H1 (cell line): ENCODE measurements around the gene LAMC3. TPM values are rescaled to one million over a fixed set of nuclear protein-coding genes. Genes with fewer than 3 reads are reported as not detected.

Experiments used
- CTCF ChIA-PET: fragments of 300-600 bp; sonication (Branson Sonifier 250); formaldehyde crosslinking; loops from one replicate; lab custom pipeline; 2021; ENCODE audit not compliant: partially characterized antibody; lab: Charles Lee
- POLR2A ChIA-PET: fragments of 300-600 bp; sonication (Branson Sonifier 250); formaldehyde crosslinking; loops from one replicate; lab custom pipeline; 2021; ENCODE audit warnings: inconsistent platforms; ENCODE audit not compliant: partially characterized antibody; lab: Charles Lee
- DNase-seq, 2 experiments: peaks; one replicate each; pipeline versions ENCODE4 v3.0.0 to v3.0.0-alpha.2; 2010 to 2022; ENCODE audit warnings: low spot score in 2 of 2, low read depth in 1 of 2, mixed read lengths in 1 of 2
- FAIRE-seq: peaks from 2 replicates; lab custom pipeline; 2011; peaks lifted over from hg19 to GRCh38; lab: Jason Lieb, UNC
- H2AFZ ChIP-seq: 2 replicates; pipeline ENCODE4 v1.8.1; 2012; ENCODE audit warnings: low read length, inconsistent platforms
- H2AK5ac ChIP-seq: 2 replicates; pipeline ENCODE4 v1.6.1; 2013; ENCODE audit warnings: low read depth, low read length
- H2BK120ac ChIP-seq: replicated peaks from 2 replicates; pipeline ENCODE3; 2013; ENCODE audit warnings: low read depth, low read length, inconsistent platforms
- H2BK12ac ChIP-seq: 2 replicates; pipeline ENCODE4 v1.6.1; 2013; ENCODE audit warnings: low read depth, low read length
- H2BK15ac ChIP-seq: 2 replicates; pipeline ENCODE4 v1.6.1; 2013; ENCODE audit warnings: low read length
- H2BK20ac ChIP-seq: 2 replicates; pipeline ENCODE4 v1.6.1; 2013; ENCODE audit warnings: low read length
- H2BK5ac ChIP-seq: 2 replicates; pipeline ENCODE4 v1.6.1; 2013; ENCODE audit warnings: low read depth, low read length
- H3K14ac ChIP-seq: 2 replicates; pipeline ENCODE4 v1.6.1; 2013; ENCODE audit warnings: inconsistent platforms; ENCODE audit not compliant: insufficient read length
- H3K18ac ChIP-seq: 2 replicates; pipeline ENCODE4 v1.6.1; 2013; ENCODE audit warnings: low read length; ENCODE audit errors: extremely low read depth
- H3K23ac ChIP-seq: 2 replicates; pipeline ENCODE4 v1.6.1; 2013; ENCODE audit warnings: inconsistent platforms; ENCODE audit not compliant: insufficient read length
- H3K23me2 ChIP-seq: 2 replicates; pipeline ENCODE4 v1.6.1; 2013; ENCODE audit warnings: low read depth, low read length
- H3K27ac ChIP-seq: 2 replicates; pipeline ENCODE4 v1.6.1; 2011; ENCODE audit warnings: low read depth, low read length, inconsistent platforms
- H3K27me3 ChIP-seq, 4 experiments: replicated peaks in 1 of 4; 1 replicate in 1 of 4; 2 replicates in 3 of 4; pipeline versions ENCODE4 v1.6.1 to v1.8.1; 2011 to 2013; ENCODE audit warnings: low read length in 3 of 4, mild to moderate bottlenecking in 3 of 4, inconsistent platforms in 2 of 4, mixed read lengths in 2 of 4, moderate library complexity in 1 of 4; ENCODE audit not compliant: control insufficient read depth in 3 of 4, insufficient read depth in 3 of 4; ENCODE audit errors: extremely low read depth in 1 of 4
- H3K36me3 ChIP-seq, 4 experiments: 2 replicates each; pipeline versions ENCODE4 v1.6.1 to v1.8.1; 2011 to 2013; ENCODE audit warnings: mild to moderate bottlenecking in 4 of 4, low read length in 3 of 4, moderate library complexity in 2 of 4, control low read depth in 1 of 4, inconsistent platforms in 1 of 4; ENCODE audit not compliant: insufficient read depth in 4 of 4, control insufficient read depth in 2 of 4
- H3K4ac ChIP-seq: replicated peaks from 2 replicates; pipeline ENCODE3; 2013; ENCODE audit warnings: low read length, low read depth, mixed read lengths, inconsistent platforms; ENCODE audit not compliant: insufficient read length
- H3K4me1 ChIP-seq, 4 experiments: replicated peaks in 1 of 4; 1 replicate in 1 of 4; 2 replicates in 3 of 4; pipeline versions ENCODE4 v1.6.1 to v1.8.1; 2011 to 2013; ENCODE audit warnings: low read length in 3 of 4, inconsistent platforms in 2 of 4, mixed read lengths in 1 of 4; ENCODE audit not compliant: insufficient read depth in 4 of 4, control insufficient read depth in 3 of 4
- H3K4me2 ChIP-seq, 2 experiments: 2 replicates each; pipeline versions ENCODE4 v1.6.1 to v1.8.1; 2011 to 2013; ENCODE audit warnings: low read depth in 2 of 2, low read length in 2 of 2, control low read depth in 1 of 2, inconsistent platforms in 1 of 2, mild to moderate bottlenecking in 1 of 2; ENCODE audit not compliant: insufficient read depth in 1 of 2
- H3K4me3 ChIP-seq, 4 experiments: fragments of 200-600, 300-600 bp in 1 of 4; sonication (generic), shearing (Covaris generic), sonication (Bioruptor Twin) in 1 of 4; 2 replicates each; pipeline versions ENCODE4 v1.5.1 to v1.8.1; 2011 to 2016; ENCODE audit warnings: low read length in 4 of 4, low read depth in 3 of 4, control low read depth in 2 of 4, inconsistent platforms in 2 of 4, mild to moderate bottlenecking in 2 of 4, mixed read lengths in 1 of 4, moderate library complexity in 1 of 4; ENCODE audit not compliant: insufficient read depth in 2 of 4; ENCODE audit errors: extremely low read depth in 1 of 4
- H3K56ac ChIP-seq: replicated peaks from 2 replicates; pipeline ENCODE3; 2013; ENCODE audit warnings: low read depth, mild to moderate bottlenecking, mixed read lengths, low read length, inconsistent platforms; ENCODE audit not compliant: insufficient read length
- H3K79me1 ChIP-seq: 2 replicates; pipeline ENCODE4 v1.6.1; 2013; ENCODE audit warnings: low read depth, low read length, control low read depth
- H3K79me2 ChIP-seq, 2 experiments: 2 replicates each; pipeline versions ENCODE4 v1.6.1 to v1.8.1; 2012 to 2013; ENCODE audit warnings: low read length in 2 of 2, mild to moderate bottlenecking in 2 of 2, inconsistent platforms in 1 of 2; ENCODE audit not compliant: insufficient read depth in 2 of 2, control insufficient read depth in 1 of 2
- H3K9ac ChIP-seq, 4 experiments: replicated peaks in 1 of 4; 1 replicate in 1 of 4; 2 replicates in 3 of 4; pipeline versions ENCODE4 v1.6.1 to v1.8.1; 2011 to 2013; ENCODE audit warnings: low read depth in 3 of 4, low read length in 3 of 4, control low read depth in 2 of 4, mild to moderate bottlenecking in 2 of 4, moderate library complexity in 2 of 4, inconsistent platforms in 1 of 4; ENCODE audit errors: extremely low read depth in 1 of 4
- H3K9me3 ChIP-seq, 2 experiments: 2 replicates each; pipeline versions ENCODE4 v1.6.1 to v1.8.1; 2012 to 2013; ENCODE audit warnings: mild to moderate bottlenecking in 2 of 2, moderate library complexity in 2 of 2, control low read depth in 1 of 2, inconsistent platforms in 1 of 2, low read depth in 1 of 2, low read length in 1 of 2, mixed read lengths in 1 of 2; ENCODE audit not compliant: insufficient read depth in 2 of 2
- H4K20me1 ChIP-seq, 2 experiments: replicated peaks in 1 of 2; 2 replicates each; pipeline versions ENCODE3 to v1.8.1; 2011 to 2013; ENCODE audit warnings: inconsistent platforms in 2 of 2, low read length in 2 of 2, mild to moderate bottlenecking in 1 of 2; ENCODE audit not compliant: insufficient read depth in 2 of 2, control insufficient read depth in 1 of 2
- H4K5ac ChIP-seq: 2 replicates; pipeline ENCODE4 v1.6.1; 2013; ENCODE audit warnings: low read length, low read depth, mixed read lengths, inconsistent platforms; ENCODE audit not compliant: insufficient read length
- H4K8ac ChIP-seq: 2 replicates; pipeline ENCODE4 v1.8.0; 2013; ENCODE audit warnings: mild to moderate bottlenecking, moderate library complexity, low read length, inconsistent platforms; ENCODE audit not compliant: insufficient read depth; ENCODE audit errors: extremely low read depth
- H4K91ac ChIP-seq: replicated peaks from 2 replicates; pipeline ENCODE3; 2013; ENCODE audit warnings: low read length, mixed read lengths, inconsistent platforms; ENCODE audit not compliant: insufficient read length
- FOSL1 ChIP-seq: IDR thresholded peaks from 2 replicates; pipeline ENCODE4 v1.6.1; 2011; ENCODE audit warnings: mild to moderate bottlenecking, low read depth, low read length, moderate library complexity; ENCODE audit not compliant: insufficient read depth
- NANOG ChIP-seq: IDR thresholded peaks from 2 replicates; pipeline ENCODE4 v1.6.1; 2011; ENCODE audit warnings: low read length, low read depth, mild to moderate bottlenecking, inconsistent platforms; ENCODE audit not compliant: insufficient read depth, poor library complexity, severe bottlenecking
- SAP30 ChIP-seq: fragments of 300-600 bp; sonication (generic); IDR thresholded peaks from 2 replicates; pipeline ENCODE4 v1.7.1; 2012; ENCODE audit warnings: low read length, moderate library complexity, mild to moderate bottlenecking, inconsistent platforms; ENCODE audit not compliant: insufficient read depth, insufficient replicate concordance
- SIRT6 ChIP-seq: IDR thresholded peaks from one replicate; pipeline ENCODE4 v1.7.1; 2012; ENCODE audit warnings: low read length, inconsistent platforms
- TEAD4 ChIP-seq: IDR thresholded peaks from 2 replicates; pipeline ENCODE4 v1.6.1; 2012; ENCODE audit warnings: low read depth, low read length, inconsistent platforms, mixed read lengths
- WGBS, 2 experiments: shearing (Covaris generic) in 1 of 2; methylation state at CpG; one replicate each; pipeline versions ENCODE4 v1.1.6 to v1.1.7; 2013 to 2015; ENCODE audit warnings: low lambda C conversion rate in 2 of 2, mixed read lengths in 2 of 2, inconsistent platforms in 1 of 2, low coverage in 1 of 2, missing lambda C conversion rate in 1 of 2; ENCODE audit not compliant: insufficient replicate concordance in 2 of 2, insufficient coverage in 1 of 2, insufficient read length in 1 of 2; ENCODE audit errors: extremely low coverage in 1 of 2, missing lambda C conversion rate in 1 of 2; 5-methylcytosine and 5-hydroxymethylcytosine counted together
- polyA plus RNA-seq, 7 experiments: library from polyadenylated mRNA; depleted of rRNA in 3 of 7; stranded (reverse) in 5 of 7; unstranded in 2 of 7; fragments of >200 nt in 5 of 7; fragments of 200-250 nt in 2 of 7; gene quantifications; 1 replicate in 5 of 7; 2 replicates in 1 of 7; 4 replicates in 1 of 7; pipeline versions ENCODE4 v1.2.1 to v1.2.3, GENCODE V29; 2011 to 2013; ENCODE audit warnings: missing spikeins in 2 of 7, mixed read lengths in 2 of 7
- total RNA-seq: library from RNA; stranded (reverse); fragmentation: NEBNext Ultra II Directional; extraction: Animal tissue kit (Norgen Biotek cat#: 25700); gene quantifications from 2 replicates; pipeline ENCODE4 v1.2.1, GENCODE V29; 2021

LAMC3 gene
- total and polyA plus RNA-seq, 2 of the 8 experiments (the other 6 are each of a cell fraction or from before 2014, with no cell fraction given), result 9.3 to 12.3 TPM

GRCh38 chr9:131027048-131027871 lies 18.3 kb downstream of the LAMC3 start:
- Histone ChIP-seq H3K27me3 (no peaks in the 10 kb centered on the region), H3K9me3 (no peaks in the 10 kb centered on the region), H4K91ac (no peak overlapping the region), H3K18ac (no peak overlapping the region), H3K14ac (no peak overlapping the region), H2AK5ac (no peak overlapping the region), H3K27ac (no peak overlapping the region), H2BK20ac (no peak overlapping the region), H2BK5ac (no peak overlapping the region), H3K4ac (no peak overlapping the region), H2AFZ (no peak overlapping the region), H3K36me3 (no peaks in the 10 kb centered on the region), H3K79me2 (no peaks in the 10 kb centered on the region), H2BK15ac (no peak overlapping the region), H3K4me1 (peaks cover 0 to 2% (median 0%) of the 10 kb centered on the region in 4 experiments; a peak in 2 of 7 replicates), H3K79me1 (no peaks in the 10 kb centered on the region; the same call in 1 of the 2 replicates), H3K4me3 (no peak overlapping the region), H4K20me1 (no peaks in the 10 kb centered on the region), H3K23me2 (no peaks in the 10 kb centered on the region), H3K56ac (no peak overlapping the region), H4K5ac (no peak overlapping the region), H3K4me2 (no peak overlapping the region), H2BK12ac (no peak overlapping the region), H4K8ac (0 out of 2 replicates have a peak overlapping the region, but pooled peaks have one; percentile 37), H3K9ac (no peak overlapping the region), H3K23ac (no peak overlapping the region), H2BK120ac (no peak overlapping the region)
- ChIA-PET CTCF (interaction anchor here (1.1 to 6.4 kb wide), 8 partner anchors 11 to 261 kb away, joined by 3 to 24 read pairs (median 6); no protein-coding TSS in a partner anchor), POLR2A (interaction anchor here (1.5 kb wide), 1 partner anchor 16 kb away, joined by 3 read pairs; no protein-coding TSS in a partner anchor)
- no peak for FAIRE-seq
- no peak for DNase-seq
- 94% methylated on average over 21 of the region's 23 CpGs; no CpG with 5 or more reads in 1 of the 2 experiments for WGBS, 2 experiments
- TF ChIP-seq SAP30, result no peak
- TF ChIP-seq FOSL1, result no peak
- no peak for TF ChIP-seq TEAD4
- TF ChIP-seq NANOG, result no peak
- TF ChIP-seq SIRT6, result no peak
